OCI-LY7 (cell line): ENCODE measurements around the gene NFIA. TPM values are rescaled to one million over a fixed set of nuclear protein-coding genes. Genes with fewer than 3 reads are reported as not detected.

Experiments used
- BruUV-seq: library from RNA; stranded (reverse); fragments of 400-500 nt; replicated peaks from 2 replicates; lab custom pipeline; 2021; lab: Mats Ljungman, UMichigan
- CTCF ChIA-PET: fragments of 300-600 bp; sonication (Branson Sonifier 250); formaldehyde crosslinking; loops from one replicate; lab custom pipeline; 2022; ENCODE audit warnings: antibody characterized with exemption; ENCODE audit not compliant: unreplicated experiment; lab: Charles Lee
- POLR2A ChIA-PET: fragments of 300-600 bp; sonication (Branson Sonifier 250); formaldehyde crosslinking; loops from one replicate; lab custom pipeline; 2022; ENCODE audit warnings: antibody characterized with exemption; lab: Charles Lee
- DNase-seq: peaks from one replicate; pipeline ENCODE4 v3.0.0-alpha.2; 2015; ENCODE audit warnings: low spot score
- H2AFZ ChIP-seq: fragments of 200-600 bp; sonication (generic), shearing (Covaris generic); 2 replicates; pipeline ENCODE4 v1.6.1; 2014; ENCODE audit warnings: mild to moderate bottlenecking, antibody characterized with exemption, low read length, moderate library complexity
- H3K27ac ChIP-seq: fragments of 200-600 bp; sonication (generic); 2 replicates; pipeline ENCODE4 v1.5.1; 2014; ENCODE audit warnings: mixed run types, low read depth, mild to moderate bottlenecking, moderate library complexity, low read length, inconsistent platforms; ENCODE audit not compliant: poor library complexity, severe bottlenecking
- H3K36me3 ChIP-seq: fragments of 200-600 bp; sonication (generic); 2 replicates; pipeline ENCODE4 v1.6.1; 2014; ENCODE audit warnings: mild to moderate bottlenecking, antibody characterized with exemption, low read length, moderate library complexity, mixed read lengths; ENCODE audit not compliant: insufficient read depth
- H3K4me1 ChIP-seq: fragments of 200-600 bp; sonication (generic); 2 replicates; pipeline ENCODE4 v1.5.1; 2014; ENCODE audit warnings: mild to moderate bottlenecking, low read length; ENCODE audit not compliant: insufficient read depth, poor library complexity, severe bottlenecking
- H3K4me2 ChIP-seq: fragments of 200-600 bp; sonication (generic); 2 replicates; pipeline ENCODE4 v1.6.1; 2014; ENCODE audit warnings: mild to moderate bottlenecking, low read length
- H3K4me3 ChIP-seq: fragments of 200-600 bp; sonication (generic); 2 replicates; pipeline ENCODE4 v1.5.1; 2014; ENCODE audit warnings: mild to moderate bottlenecking, low read depth, low read length; ENCODE audit not compliant: poor library complexity, severe bottlenecking
- H3K79me2 ChIP-seq: fragments of 200-600 bp; sonication (generic); 2 replicates; pipeline ENCODE4 v1.6.1; 2016; ENCODE audit warnings: low read depth, mild to moderate bottlenecking, low read length, moderate library complexity, mixed read lengths; ENCODE audit not compliant: insufficient read depth
- H3K9me2 ChIP-seq: fragments of 200-600 bp; sonication (generic); 2 replicates; pipeline ENCODE4 v1.6.1; 2016; ENCODE audit warnings: mild to moderate bottlenecking, low read length, mixed read lengths; ENCODE audit not compliant: insufficient read depth
- H3K9me3 ChIP-seq: fragments of 200-600 bp; sonication (generic); 2 replicates; pipeline ENCODE4 v1.6.1; 2014; ENCODE audit warnings: mild to moderate bottlenecking, mixed run types, low read length, mixed read lengths
- H4K20me1 ChIP-seq: fragments of 200-600 bp; sonication (generic); 2 replicates; pipeline ENCODE4 v1.6.1; 2014; ENCODE audit warnings: mild to moderate bottlenecking, antibody characterized with exemption, low read length, moderate library complexity, mixed read lengths; ENCODE audit not compliant: insufficient read depth
- EZH2phosphoT487 ChIP-seq: fragments of 200-600 bp; sonication (generic); IDR thresholded peaks from 2 replicates; pipeline ENCODE4 v1.6.1; 2018; ENCODE audit warnings: low read depth, borderline replicate concordance, mild to moderate bottlenecking, mixed run types, antibody characterized with exemption, low read length, moderate library complexity, mixed read lengths
- intact Hi-C: fragments of 100-400 bp; cut with micrococcal nuclease; formaldehyde crosslinking; loops from one replicate; pipeline ENCODE4 v1.10.0; 2022; ENCODE audit not compliant: unreplicated experiment
- total RNA-seq, 2 experiments: library from RNA; depleted of rRNA in 1 of 2; stranded (reverse); fragments of >200 nt in 1 of 2; shearing (Covaris generic) in 1 of 2; gene quantifications; 2 replicates each; pipeline ENCODE4 v1.2.3, GENCODE V29; 2014 to 2022
- TF ChIP-seq, protein P1 (sequence below): fragments of 200-600 bp; sonication (generic); conservative IDR thresholded peaks from 2 replicates; pipeline ENCODE4 v1.5.1; 2014; ENCODE audit warnings: mild to moderate bottlenecking, antibody characterized with exemption, low read length, moderate library complexity, mixed read lengths

Gene NFIA
- total RNA-seq, 2 experiments from 2014 or later = 2.8 to 18.8 TPM

DNA sequence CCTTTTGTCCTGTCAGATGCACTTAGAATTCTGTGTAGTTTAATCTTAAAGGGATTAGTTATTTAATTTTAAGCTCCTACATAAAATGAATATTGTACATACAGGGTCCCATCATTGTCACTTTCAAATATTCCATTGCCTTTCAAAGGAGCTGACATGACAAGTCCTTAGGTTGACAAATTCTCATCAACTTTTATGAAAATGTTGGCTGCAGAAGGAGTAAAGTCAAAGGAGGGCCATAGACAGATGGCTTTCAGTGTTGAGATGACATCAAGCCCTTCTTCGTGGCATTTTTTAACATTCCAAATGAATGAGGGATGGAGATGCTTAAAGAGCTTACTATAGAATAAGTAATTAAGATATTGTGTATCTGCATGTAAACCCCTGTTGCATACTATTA, 15.4 kb downstream of the NFIA start:
- H3K4me2 ChIP-seq = no peak overlapping the region
- no peak overlapping the region for H3K4me3 ChIP-seq
- peaks cover 7% of the 10 kb centered on the region; the same call in 1 of the 2 replicates for H4K20me1 ChIP-seq
- TF ChIP-seq, protein P1, sequence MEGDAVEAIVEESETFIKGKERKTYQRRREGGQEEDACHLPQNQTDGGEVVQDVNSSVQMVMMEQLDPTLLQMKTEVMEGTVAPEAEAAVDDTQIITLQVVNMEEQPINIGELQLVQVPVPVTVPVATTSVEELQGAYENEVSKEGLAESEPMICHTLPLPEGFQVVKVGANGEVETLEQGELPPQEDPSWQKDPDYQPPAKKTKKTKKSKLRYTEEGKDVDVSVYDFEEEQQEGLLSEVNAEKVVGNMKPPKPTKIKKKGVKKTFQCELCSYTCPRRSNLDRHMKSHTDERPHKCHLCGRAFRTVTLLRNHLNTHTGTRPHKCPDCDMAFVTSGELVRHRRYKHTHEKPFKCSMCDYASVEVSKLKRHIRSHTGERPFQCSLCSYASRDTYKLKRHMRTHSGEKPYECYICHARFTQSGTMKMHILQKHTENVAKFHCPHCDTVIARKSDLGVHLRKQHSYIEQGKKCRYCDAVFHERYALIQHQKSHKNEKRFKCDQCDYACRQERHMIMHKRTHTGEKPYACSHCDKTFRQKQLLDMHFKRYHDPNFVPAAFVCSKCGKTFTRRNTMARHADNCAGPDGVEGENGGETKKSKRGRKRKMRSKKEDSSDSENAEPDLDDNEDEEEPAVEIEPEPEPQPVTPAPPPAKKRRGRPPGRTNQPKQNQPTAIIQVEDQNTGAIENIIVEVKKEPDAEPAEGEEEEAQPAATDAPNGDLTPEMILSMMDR = no peak
- no peak for TF ChIP-seq EZH2phosphoT487
- H3K9me3 ChIP-seq = no peaks in the 10 kb centered on the region
- H2AFZ ChIP-seq = no peak overlapping the region
- DNase-seq = no peak
- no TSS peak for BruUV-seq
- no peaks in the 10 kb centered on the region for H3K79me2 ChIP-seq
- no peak overlapping the region for H3K27ac ChIP-seq
- ChIA-PET CTCF (no interaction called here), POLR2A (interaction anchor here (0.5 to 0.7 kb wide), 3 partner anchors 20 to 355 kb away, joined by 3 to 4 read pairs (median 3); no protein-coding TSS in a partner anchor)
- H3K9me2 ChIP-seq = no peaks in the 10 kb centered on the region
- H3K4me1 ChIP-seq = no peaks in the 10 kb centered on the region
- no peaks in the 10 kb centered on the region for H3K36me3 ChIP-seq
- intact Hi-C loops = no loop called here

- H2AFZ ChIP-seq = no peak overlapping the region
- no peak overlapping the region for H3K4me2 ChIP-seq
- no peaks in the 10 kb centered on the region for H3K9me3 ChIP-seq
- no peaks in the 10 kb centered on the region for H3K79me2 ChIP-seq
- H3K4me3 ChIP-seq = no peak overlapping the region
- H3K36me3 ChIP-seq = no peaks in the 10 kb centered on the region
- no peaks in the 10 kb centered on the region for H3K4me1 ChIP-seq
- no TSS peak for BruUV-seq
- POLR2A ChIA-PET = interaction anchor here (0.5 to 1.1 kb wide), 2 partner anchors 9 to 24 kb away, joined by 3 to 7 read pairs; no protein-coding TSS in a partner anchor
- peaks cover 7% of the 10 kb centered on the region; the same call in 1 of the 2 replicates for H4K20me1 ChIP-seq
- H3K27ac ChIP-seq = no peak overlapping the region
- TF ChIP-seq EZH2phosphoT487 = no peak
- TF ChIP-seq, protein P1 = no peak
- CTCF ChIA-PET = no interaction called here
- intact Hi-C loops = no loop called here
- DNase-seq = no peak
- H3K9me2 ChIP-seq = no peaks in the 10 kb centered on the region
Measured at GRCh38 chr1:61098333-61098732, 16.0 kb downstream of the NFIA start.

DNA sequence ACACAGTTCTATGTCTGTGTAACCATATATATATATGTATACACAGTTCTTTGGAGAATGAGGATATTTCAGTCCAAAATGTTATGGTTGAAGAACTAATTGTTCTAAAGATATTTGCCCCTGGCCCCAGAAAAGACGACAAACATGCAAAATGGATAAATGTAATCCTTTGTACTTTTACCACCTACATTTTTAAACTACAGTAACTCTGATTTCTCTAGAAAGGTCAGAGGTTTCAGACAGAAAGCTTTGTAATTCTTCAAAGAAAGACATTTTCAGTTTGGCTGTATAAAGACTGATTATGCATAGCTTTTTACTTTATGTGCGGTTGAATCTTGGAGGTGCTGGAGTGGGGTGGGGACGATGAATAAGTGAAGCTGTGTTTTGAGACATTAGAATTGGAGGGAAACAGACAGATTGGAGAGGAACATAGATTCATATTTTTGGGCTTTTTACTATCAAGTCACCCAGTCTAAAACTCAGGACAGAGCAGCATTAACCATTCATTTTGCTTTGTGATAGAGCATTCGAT, 16.6 kb downstream of the NFIA start:
- H3K4me1 ChIP-seq = no peaks in the 10 kb centered on the region
- H3K79me2 ChIP-seq = no peaks in the 10 kb centered on the region
- no peak overlapping the region for H3K27ac ChIP-seq
- H3K4me3 ChIP-seq = no peak overlapping the region
- intact Hi-C loops = no loop called here
- CTCF ChIA-PET = no interaction called here
- DNase-seq = no peak
- peaks cover under 1% of the 10 kb centered on the region; the same call in 1 of the 2 replicates for H4K20me1 ChIP-seq
- H3K36me3 ChIP-seq = no peaks in the 10 kb centered on the region
- H2AFZ ChIP-seq = no peak overlapping the region
- TF ChIP-seq EZH2phosphoT487 = no peak
- POLR2A ChIA-PET = interaction anchor here (0.5 to 1.1 kb wide), 2 partner anchors 9 to 25 kb away, joined by 3 to 7 read pairs; no protein-coding TSS in a partner anchor
- no peaks in the 10 kb centered on the region for H3K9me2 ChIP-seq
- no peaks in the 10 kb centered on the region for H3K9me3 ChIP-seq
- no peak overlapping the region for H3K4me2 ChIP-seq
- BruUV-seq = no TSS peak
